SIG-M5 treated with dmso at 0.1 percent for 504 hours (cell line): ENCODE results near the gene FN3K.
"Not testable (repeated sequence)": the region's sequence is repeated elsewhere in the genome, so short reads cannot be mapped to it uniquely, and the experiment has no call there.

Experiments
- DNase-seq: peaks from one replicate; lab custom pipeline; 2025; ENCODE audit not compliant: unreplicated experiment; lab: John Stamatoyannopoulos, UW

The FN3K gene

DNA sequence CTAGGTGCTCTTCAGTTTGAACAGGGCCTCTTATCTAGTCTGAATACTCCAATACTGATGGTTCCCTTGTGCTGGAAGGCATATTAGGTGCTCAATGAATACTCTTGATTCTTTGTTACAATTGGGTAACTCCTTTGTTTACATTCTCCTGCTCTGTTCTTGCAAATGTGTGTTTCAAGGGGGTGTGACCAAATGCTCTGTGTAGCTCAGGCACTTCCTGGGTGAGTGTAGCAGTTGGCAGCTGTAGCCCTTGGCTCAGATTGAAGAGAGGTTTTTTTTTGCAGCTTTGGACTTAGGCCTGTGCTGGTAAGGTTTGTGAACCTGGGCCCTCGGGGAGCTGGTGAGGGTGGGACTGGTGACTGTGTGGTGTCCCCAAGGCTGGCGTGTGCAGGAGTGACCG lies 36.6 kb downstream of the FN3K start:
- no peak for DNase-seq

GRCh38 chr17:82774456-82774855 lies 39.0 kb downstream of the FN3K start:
- not testable (repeated sequence) for DNase-seq

DNA sequence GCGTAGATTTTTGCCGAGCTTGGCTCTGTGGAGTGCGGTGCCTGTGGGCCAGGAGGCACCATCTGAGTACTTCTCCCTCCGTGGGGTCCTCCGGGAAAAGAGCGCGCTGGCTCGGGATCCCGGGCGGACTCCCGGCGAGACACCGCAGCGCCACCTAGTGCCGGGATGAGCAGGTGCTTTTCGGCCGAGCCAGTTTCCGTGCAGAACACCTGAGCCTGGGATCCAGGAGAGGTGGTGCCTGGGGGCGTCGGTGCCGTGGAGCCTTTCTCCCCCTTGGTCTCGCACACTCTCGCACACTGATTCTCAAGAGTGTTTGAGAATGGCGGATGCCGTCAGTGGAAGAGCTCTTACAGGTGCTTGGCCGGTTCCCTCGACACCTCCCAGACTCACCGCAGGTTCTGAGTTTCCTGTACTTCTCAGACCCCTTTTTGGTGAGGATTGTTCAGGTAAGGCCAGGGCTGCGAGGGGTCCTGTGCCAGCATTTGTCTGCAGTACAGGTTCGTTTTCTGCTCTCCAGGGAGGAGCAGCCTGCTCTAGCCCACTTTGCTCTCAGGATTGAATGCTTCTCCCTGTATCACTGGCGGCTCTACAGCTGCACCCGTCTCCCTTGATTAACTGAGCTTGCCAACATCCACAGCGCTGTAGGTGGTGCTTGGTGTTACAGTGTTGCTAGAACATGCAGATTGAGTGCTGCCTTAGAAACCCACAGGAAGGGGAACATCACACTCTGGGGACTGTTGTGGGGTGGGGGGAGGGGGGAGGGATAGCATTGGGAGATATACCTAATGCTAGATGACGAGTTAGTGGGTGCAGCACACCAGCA lies 39.8 kb downstream of the FN3K start:
- no peak for DNase-seq

GRCh38 chr17:82776454-82776853 lies 41.0 kb downstream of the FN3K start:
- DNase-seq: no peak

DNA sequence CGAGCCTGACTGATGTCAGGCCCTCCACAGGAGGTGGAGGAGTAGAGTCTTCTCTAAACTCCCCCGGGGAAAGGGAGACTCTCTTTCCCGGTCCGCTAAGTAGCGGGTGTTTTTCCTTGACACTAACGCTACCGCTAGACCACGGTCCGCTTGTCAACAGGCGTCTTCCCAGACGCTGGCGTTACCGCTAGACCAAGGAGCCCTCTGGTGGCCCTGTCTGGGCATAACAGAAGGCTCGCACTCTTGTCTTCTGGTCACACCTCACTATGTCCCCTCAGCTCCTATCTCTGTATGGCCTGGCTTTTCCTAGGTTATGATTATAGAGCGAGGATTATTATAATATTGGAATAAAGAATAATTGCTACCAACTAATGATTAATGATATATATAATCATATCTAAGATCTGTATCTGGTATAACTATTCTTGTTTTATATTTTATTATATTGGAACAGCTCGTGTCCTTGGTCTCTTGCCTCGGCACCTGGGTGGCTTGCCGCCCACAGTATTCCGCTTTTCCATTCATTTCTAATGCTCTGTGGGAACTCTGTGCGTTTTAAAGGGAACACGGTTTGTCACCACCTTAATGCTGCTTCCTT lies 42.5 kb downstream of the FN3K start:
- not testable (repeated sequence) for DNase-seq

DNA sequence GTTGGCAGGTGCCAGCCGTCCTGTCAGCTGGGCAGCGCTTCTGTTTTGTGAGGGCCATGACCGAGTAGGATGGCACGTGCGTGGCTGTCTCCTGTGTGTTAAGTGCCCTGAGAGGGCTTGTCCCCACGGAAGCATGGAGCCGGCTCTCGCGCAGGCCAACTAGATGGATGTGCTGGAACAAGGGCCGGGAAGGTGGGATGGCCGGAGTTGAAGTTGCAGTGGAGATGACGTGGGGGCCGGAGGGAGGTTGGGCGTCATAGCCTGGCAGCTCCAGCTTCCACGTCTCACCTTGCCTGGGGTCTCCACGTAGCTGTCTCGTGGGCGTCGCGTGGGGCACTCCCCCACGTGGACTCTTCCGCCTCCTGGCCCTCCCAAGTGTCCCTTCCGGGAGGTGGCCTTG lies 44.1 kb downstream of the FN3K start:
- DNase-seq: no peak

DNA sequence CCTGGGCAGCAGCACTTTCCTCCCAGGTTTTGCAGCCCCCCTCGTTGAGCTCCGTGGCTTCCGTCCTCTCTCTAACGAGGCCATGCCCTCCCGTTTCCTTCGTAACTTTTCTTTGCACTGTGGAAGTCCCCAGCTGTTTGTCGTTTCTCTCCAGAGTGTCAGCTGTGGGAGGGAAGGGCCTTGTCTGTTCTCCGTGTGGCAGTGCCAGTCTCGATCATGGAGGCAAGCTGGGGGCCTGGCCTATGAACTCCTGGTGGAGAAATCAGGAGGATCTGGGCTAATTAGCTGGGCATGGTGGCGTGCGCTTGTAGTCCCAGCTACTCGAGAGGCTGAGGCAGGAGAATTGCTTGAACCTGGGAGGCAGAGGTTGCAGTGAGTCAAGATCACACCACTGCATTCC lies 44.8 kb downstream of the FN3K start:
- no peak for DNase-seq

DNA sequence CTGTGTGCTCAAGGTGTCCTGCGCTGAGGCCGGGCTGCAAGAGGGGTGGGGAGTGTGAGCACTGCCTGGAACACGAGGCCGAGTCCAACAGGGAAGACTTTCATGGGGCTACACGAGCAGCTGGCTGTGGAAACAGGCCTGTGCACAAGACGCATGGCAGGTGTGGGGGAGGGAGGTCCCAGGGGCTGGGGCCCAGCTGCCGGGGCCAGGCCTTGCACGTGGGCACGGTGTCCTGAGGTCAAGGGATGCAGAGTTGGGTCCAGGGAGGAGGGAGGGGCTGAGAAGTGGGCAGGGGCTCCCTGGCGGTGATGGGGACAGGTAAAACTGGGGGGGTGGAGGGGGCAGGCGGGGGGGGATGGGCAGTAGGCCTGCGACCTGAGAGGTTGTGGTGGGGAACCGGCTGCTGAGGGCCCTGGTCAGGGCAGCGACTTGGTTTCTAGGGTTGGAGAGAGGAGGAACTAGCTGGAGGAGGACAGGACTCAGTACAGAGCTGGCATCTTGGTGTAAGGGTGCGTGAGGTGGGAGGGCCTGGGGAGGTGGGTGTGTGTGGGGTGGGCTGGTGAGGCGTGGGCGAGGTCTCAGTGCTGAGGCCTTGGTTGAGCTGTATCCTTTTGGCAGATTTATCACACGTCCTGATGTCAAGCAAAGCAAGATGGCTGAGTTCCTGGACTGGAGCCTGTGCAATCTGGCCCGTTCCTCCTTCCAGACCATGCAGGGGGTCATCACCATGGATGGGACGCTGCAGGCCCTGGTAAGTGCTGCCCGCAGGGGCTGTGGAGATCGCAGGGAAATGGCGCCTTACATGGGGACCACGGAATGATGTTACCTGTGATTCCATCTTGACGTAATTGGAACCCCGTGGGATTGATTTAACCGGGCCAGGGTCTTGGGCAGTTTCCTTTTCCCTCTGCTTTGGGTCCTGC lies 45.8 kb downstream of the FN3K start:
- no peak for DNase-seq

DNA sequence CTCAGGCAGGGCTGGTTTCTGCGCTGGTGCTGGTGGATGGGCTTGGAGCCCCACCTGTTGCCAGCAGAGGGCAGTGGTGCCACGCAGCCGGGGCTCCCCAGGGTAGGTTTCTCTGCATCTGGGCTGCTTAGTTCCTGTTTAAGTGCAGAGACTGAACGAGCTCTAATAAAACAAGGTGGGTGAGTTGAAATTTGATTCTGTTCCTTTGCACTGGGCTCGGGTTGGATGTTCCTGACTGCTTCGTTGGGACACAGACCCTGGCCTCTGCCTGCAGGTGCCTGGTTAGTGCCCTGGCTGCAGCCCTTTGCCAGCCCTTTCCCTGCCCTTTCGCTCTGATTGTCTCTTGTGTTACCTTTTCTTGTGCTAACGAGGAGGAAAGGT lies 46.5 kb downstream of the FN3K start:
- DNase-seq: peak; percentile 80

DNA sequence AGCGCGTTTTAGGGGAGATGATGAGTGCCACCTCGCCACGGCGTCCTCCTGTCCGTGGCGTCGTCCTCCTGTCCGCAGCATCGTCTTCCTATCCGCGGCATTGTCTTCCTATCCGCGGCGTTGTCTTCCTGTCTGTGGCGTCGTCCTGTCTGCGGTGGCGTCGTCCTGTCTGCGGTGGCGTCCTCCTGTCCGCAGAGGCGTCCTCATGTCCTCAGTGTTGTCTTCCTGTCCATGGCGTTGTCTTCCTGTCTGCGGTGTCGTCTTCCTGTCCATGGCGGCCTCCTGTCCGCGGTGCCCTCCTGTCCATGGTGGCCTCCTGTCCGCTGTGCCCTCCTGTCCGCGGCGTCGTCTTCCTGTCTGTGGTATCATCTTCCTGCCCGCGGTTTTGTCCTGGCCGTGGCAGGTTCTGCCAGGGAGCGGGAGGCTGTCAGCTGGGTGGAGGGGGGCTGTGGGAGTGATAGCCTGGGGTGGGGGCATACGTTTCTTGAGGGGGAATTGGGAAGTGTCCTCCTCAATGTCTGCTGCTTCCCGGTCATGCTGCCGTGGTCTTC lies 47.3 kb downstream of the FN3K start:
- no peak for DNase-seq

DNA sequence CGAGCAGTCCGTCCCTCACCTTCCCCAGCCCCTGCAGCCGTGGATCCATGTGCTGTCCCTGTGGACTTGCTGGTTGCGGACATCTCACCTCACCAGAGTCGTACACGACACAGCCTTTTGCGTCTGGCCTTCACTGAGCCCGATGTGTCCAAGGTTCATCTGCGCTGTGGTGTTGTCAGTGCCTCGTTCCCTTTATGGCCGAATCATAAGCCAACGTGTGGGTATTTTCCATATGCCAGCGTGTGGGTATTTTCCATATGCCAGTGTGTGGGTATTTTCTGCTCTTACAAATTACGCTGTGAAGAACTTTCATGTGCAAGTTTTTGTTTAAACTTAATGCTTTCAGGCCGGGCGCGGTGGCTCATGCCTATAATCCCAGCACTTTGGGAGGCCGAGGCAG lies 48.1 kb downstream of the FN3K start:
- DNase-seq: no peak

- DNase-seq: not testable (repeated sequence)
These were observed 50.2 kb downstream of the FN3K start for GRCh38 chr17:82785581-82785980.

DNA sequence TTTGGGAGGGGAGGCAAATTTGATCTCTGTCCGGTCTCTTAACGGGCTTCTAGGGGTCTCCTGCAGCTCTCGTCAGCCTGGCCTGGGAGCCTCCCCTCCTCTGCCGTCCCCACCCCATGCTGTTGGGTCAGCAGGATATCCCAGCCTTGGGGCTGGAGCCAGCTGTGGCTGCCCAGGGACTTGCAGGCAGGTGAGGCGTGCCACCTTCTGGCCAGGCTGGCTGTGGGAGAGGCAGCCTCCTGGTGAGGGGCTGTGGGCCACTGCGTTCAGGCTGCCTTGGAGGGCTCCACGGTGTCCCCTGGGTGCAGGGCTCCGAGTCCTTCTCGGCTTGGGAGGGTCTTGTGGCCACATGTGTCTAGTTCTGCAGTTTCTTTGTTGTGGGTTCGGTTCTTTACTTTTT lies 51.0 kb downstream of the FN3K start:
- DNase-seq: no peak

GRCh38 chr17:82787081-82787848 lies 51.9 kb downstream of the FN3K start:
- no peak for DNase-seq

- no peak for DNase-seq
These were observed 53.0 kb downstream of the FN3K start for GRCh38 chr17:82788206-82789001.

GRCh38 chr17:82789051-82789592 lies 53.7 kb downstream of the FN3K start:
- no peak for DNase-seq

GRCh38 chr17:82789806-82790205 lies 54.4 kb downstream of the FN3K start:
- DNase-seq: no peak

DNA sequence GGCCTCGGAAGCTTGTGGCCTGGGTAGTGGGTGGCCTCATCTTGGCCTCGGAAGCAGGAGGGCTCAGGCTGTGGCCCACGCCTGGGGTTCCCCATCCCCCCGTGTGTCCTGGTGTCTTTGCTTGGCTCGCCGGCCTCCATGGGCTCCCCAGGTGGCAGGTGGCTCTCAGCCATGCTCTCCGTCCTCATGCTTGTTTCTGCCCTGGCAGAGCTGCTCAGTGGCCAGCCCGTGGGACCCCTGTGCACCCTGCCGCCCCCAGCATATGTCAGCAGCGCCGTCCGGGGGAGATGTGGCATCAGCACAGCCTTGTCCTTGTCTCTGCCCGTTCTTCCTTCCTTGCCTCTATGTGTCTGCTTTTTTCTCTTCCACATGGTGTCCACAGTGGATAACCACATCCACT lies 55.0 kb downstream of the FN3K start:
- DNase-seq: no peak

GRCh38 chr17:82791532-82791931 lies 56.1 kb downstream of the FN3K start:
- DNase-seq: no peak
